Transverse colon (tissue), 3 donors: ENCODE data around the gene CTBP1.

ENCODE experiments used
- CTCF ChIP-seq, 5 experiments: fragments of 200-600 bp in 3 of 5; fragments of 450-650 bp in 2 of 5; sonication (generic) in 3 of 5; IDR thresholded peaks; 1 replicate in 2 of 5; 2 replicates in 3 of 5; pipeline ENCODE4 v1.5.1; 2016 to 2017; ENCODE audit warnings: antibody characterized with exemption in 5 of 5, inconsistent platforms in 3 of 5, mild to moderate bottlenecking in 2 of 5, moderate library complexity in 1 of 5
- POLR2A ChIP-seq: fragments of 450-650 bp; IDR thresholded peaks from one replicate; pipeline ENCODE4 v1.6.1; 2016; ENCODE audit warnings: antibody characterized with exemption, mild to moderate bottlenecking, moderate library complexity

GRCh38 chr4:1264942-1265341 is 16.0 kb upstream of the CTBP1 start:
- TF ChIP-seq CTCF (IDR thresholded peaks at IDR 0.05) (no peak), POLR2A (no peak)
